GM12878 (cell line): ENCODE measurements around the gene STOML2. TPM values are rescaled to one million over a fixed set of nuclear protein-coding genes. Genes with fewer than 3 reads are reported as not detected.

Source experiments
- ATF7 ChIP-seq: fragments of 450-650 bp; IDR thresholded peaks from 2 replicates; pipeline ENCODE4 v1.6.1; 2016; ENCODE audit warnings: low read depth, mild to moderate bottlenecking
- CHD1 ChIP-seq: IDR thresholded peaks from 2 replicates; pipeline ENCODE4 v1.6.1; 2012; ENCODE audit warnings: low read depth, low read length, improper control_type of control experiment
- CHD2 ChIP-seq: IDR thresholded peaks from 2 replicates; pipeline ENCODE4 v1.6.1; 2011; ENCODE audit warnings: low read depth, low read length, improper control_type of control experiment, borderline replicate concordance
- EZH2 ChIP-seq: IDR thresholded peaks from 2 replicates; pipeline ENCODE4 v1.6.1; 2012; ENCODE audit warnings: low read depth, mild to moderate bottlenecking, control low read depth, inconsistent platforms, low read length, borderline replicate concordance; ENCODE audit not compliant: control insufficient read depth
- GABPA ChIP-seq: IDR thresholded peaks from 2 replicates; pipeline ENCODE4 v1.6.1; 2014; ENCODE audit warnings: antibody characterized with exemption, low read depth, mild to moderate bottlenecking, inconsistent platforms
- IKZF1 ChIP-seq: fragments of 450-650 bp; conservative IDR thresholded peaks from 2 replicates; pipeline ENCODE4 v1.6.1; 2017; ENCODE audit warnings: antibody characterized with exemption, mild to moderate bottlenecking
- KAT2A ChIP-seq: conservative IDR thresholded peaks from 2 replicates; pipeline ENCODE4 v1.6.1; 2011; ENCODE audit warnings: low read depth, low read length; ENCODE audit not compliant: control insufficient read depth
- NFYA ChIP-seq: IDR thresholded peaks from 2 replicates; pipeline ENCODE4 v1.6.1; 2011; ENCODE audit warnings: low read depth, mild to moderate bottlenecking, low read length, improper control_type of control experiment, borderline replicate concordance
- NR2C1 ChIP-seq: fragments of 450-650 bp; IDR thresholded peaks from 2 replicates; pipeline ENCODE4 v1.6.1; 2017; ENCODE audit warnings: antibody characterized with exemption, mild to moderate bottlenecking, moderate library complexity
- SPI1 ChIP-seq: IDR thresholded peaks from 2 replicates; pipeline ENCODE4 v1.6.1; 2011; ENCODE audit warnings: low read depth, mild to moderate bottlenecking, low read length, moderate library complexity, borderline replicate concordance; ENCODE audit not compliant: insufficient read depth
- SREBF1 ChIP-seq: IDR thresholded peaks from 2 replicates; pipeline ENCODE4 v1.6.1; 2012; ENCODE audit warnings: mild to moderate bottlenecking, low read length
- YY1 ChIP-seq: IDR thresholded peaks from 2 replicates; pipeline ENCODE4 v1.6.1; 2011; ENCODE audit warnings: low read depth, mild to moderate bottlenecking, low read length
- polyA plus RNA-seq, 11 experiments: library from polyadenylated mRNA; depleted of rRNA in 4 of 11; unstranded in 6 of 11; stranded (reverse) in 5 of 11; fragments of >200 nt; fragmentation: Nextera tagmentation in 4 of 11; fragmentation: Illumina TruSeq in 1 of 11; extraction: Ambion mirVana in 4 of 11; extraction: Trizol in 1 of 11; gene quantifications; 1 replicate in 1 of 11; 2 replicates in 10 of 11; pipeline versions ENCODE4 v1.2.1 to v1.2.3, GENCODE V29; 2011 to 2016; ENCODE audit warnings: inconsistent platforms in 2 of 11, missing spikeins in 2 of 11, low read depth in 1 of 11
- total RNA-seq, 4 experiments: library from RNA; depleted of rRNA in 3 of 4; stranded (reverse); fragments of >200 nt in 3 of 4; fragmentation: Illumina TruSeq in 1 of 4; extraction: Trizol in 1 of 4; gene quantifications; 2 replicates each; pipeline versions ENCODE4 v1.2.1 to v1.2.3, GENCODE V29; 2013 to 2021
- TF ChIP-seq, protein P1 (sequence below): fragments of 450-650 bp; IDR thresholded peaks from 2 replicates; pipeline ENCODE4 v1.6.1; 2017; ENCODE audit warnings: mild to moderate bottlenecking, moderate library complexity
- TF ChIP-seq, protein P2 (sequence below): IDR thresholded peaks from 2 replicates; pipeline ENCODE4 v1.6.1; 2011; ENCODE audit warnings: borderline replicate concordance, low read depth, mild to moderate bottlenecking, moderate library complexity, mixed read lengths, low read length; ENCODE audit not compliant: insufficient read depth; ENCODE audit errors: extremely low read length
- TF ChIP-seq, protein P3 (sequence below): fragments of 450-650 bp; IDR thresholded peaks from 2 replicates; pipeline ENCODE4 v1.6.1; 2018; ENCODE audit warnings: borderline replicate concordance, mild to moderate bottlenecking; ENCODE audit not compliant: partially characterized antibody
- TF ChIP-seq, protein P4 (sequence below): fragments of 450-650 bp; IDR thresholded peaks from 2 replicates; pipeline ENCODE4 v1.6.1; 2018; ENCODE audit warnings: mild to moderate bottlenecking, low read depth, moderate library complexity; ENCODE audit not compliant: partially characterized antibody
- TF ChIP-seq, protein P5 (sequence below): fragments of 450-650 bp; IDR thresholded peaks from 2 replicates; pipeline ENCODE4 v1.6.1; 2016; ENCODE audit warnings: mild to moderate bottlenecking

Gene STOML2
- total and polyA plus RNA-seq, 10 of the 15 experiments (the other 5 are each of a cell fraction or from before 2014, with no cell fraction given) = 112 to 284 (median 207) TPM

DNA sequence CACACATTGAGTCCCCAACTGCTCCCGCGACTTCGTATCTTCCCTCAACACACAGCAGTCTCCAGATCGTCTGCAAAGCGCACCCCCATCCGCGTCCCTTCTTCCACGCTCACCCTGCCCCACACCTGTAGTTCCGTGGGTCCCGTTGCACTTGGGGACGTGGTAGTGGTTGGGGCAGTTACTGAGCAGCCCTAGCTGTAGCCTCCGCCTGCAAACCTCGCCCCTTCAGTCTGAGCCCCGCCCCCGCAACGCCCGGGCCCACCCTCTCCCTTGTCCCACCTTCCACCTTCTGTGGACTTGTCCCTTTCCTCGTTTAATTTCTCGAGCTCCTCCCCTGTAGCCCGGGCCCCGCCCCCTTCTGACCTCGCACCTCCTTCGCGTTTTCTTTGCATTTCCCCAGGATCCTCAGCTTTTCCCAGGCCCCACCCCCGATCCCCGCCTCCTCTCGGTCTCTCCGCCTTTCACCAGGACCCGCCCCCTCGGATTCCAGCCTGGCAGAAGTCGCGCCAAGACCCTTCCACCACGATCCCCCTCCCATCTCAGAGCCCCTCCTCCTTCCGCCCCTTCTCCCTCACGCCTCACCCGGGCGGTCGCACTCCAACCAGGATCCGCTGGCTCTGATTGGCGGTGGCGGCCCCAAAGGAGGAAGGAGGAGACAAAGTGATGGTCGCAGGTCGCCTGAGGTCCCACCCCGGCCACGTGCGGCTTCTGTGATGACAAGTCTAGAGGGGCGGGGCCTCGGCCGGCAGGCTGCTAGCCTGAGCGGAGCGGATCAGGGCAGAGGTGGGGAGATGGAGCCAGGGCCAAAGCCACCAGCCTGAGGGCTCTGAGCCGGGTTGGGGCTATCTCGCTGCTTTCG lies 13.0 kb upstream of the STOML2 start, which contains the start of gene ATOSB (continued):
- TF ChIP-seq, protein P1, sequence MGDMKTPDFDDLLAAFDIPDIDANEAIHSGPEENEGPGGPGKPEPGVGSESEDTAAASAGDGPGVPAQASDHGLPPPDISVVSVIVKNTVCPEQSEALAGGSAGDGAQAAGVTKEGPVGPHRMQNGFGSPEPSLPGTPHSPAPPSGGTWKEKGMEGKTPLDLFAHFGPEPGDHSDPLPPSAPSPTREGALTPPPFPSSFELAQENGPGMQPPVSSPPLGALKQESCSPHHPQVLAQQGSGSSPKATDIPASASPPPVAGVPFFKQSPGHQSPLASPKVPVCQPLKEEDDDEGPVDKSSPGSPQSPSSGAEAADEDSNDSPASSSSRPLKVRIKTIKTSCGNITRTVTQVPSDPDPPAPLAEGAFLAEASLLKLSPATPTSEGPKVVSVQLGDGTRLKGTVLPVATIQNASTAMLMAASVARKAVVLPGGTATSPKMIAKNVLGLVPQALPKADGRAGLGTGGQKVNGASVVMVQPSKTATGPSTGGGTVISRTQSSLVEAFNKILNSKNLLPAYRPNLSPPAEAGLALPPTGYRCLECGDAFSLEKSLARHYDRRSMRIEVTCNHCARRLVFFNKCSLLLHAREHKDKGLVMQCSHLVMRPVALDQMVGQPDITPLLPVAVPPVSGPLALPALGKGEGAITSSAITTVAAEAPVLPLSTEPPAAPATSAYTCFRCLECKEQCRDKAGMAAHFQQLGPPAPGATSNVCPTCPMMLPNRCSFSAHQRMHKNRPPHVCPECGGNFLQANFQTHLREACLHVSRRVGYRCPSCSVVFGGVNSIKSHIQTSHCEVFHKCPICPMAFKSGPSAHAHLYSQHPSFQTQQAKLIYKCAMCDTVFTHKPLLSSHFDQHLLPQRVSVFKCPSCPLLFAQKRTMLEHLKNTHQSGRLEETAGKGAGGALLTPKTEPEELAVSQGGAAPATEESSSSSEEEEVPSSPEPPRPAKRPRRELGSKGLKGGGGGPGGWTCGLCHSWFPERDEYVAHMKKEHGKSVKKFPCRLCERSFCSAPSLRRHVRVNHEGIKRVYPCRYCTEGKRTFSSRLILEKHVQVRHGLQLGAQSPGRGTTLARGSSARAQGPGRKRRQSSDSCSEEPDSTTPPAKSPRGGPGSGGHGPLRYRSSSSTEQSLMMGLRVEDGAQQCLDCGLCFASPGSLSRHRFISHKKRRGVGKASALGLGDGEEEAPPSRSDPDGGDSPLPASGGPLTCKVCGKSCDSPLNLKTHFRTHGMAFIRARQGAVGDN = no peak
- no peak for TF ChIP-seq EZH2
- TF ChIP-seq, protein P2, sequence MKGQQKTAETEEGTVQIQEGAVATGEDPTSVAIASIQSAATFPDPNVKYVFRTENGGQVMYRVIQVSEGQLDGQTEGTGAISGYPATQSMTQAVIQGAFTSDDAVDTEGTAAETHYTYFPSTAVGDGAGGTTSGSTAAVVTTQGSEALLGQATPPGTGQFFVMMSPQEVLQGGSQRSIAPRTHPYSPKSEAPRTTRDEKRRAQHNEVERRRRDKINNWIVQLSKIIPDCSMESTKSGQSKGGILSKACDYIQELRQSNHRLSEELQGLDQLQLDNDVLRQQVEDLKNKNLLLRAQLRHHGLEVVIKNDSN = peak; percentile 84
- no peak; the same call in 1 of the 2 replicates for TF ChIP-seq CHD2
- no peak for TF ChIP-seq SPI1
- TF ChIP-seq SREBF1 = no peak
- TF ChIP-seq NR2C1 = no peak
- TF ChIP-seq KAT2A = no peak
- TF ChIP-seq, protein P3, sequence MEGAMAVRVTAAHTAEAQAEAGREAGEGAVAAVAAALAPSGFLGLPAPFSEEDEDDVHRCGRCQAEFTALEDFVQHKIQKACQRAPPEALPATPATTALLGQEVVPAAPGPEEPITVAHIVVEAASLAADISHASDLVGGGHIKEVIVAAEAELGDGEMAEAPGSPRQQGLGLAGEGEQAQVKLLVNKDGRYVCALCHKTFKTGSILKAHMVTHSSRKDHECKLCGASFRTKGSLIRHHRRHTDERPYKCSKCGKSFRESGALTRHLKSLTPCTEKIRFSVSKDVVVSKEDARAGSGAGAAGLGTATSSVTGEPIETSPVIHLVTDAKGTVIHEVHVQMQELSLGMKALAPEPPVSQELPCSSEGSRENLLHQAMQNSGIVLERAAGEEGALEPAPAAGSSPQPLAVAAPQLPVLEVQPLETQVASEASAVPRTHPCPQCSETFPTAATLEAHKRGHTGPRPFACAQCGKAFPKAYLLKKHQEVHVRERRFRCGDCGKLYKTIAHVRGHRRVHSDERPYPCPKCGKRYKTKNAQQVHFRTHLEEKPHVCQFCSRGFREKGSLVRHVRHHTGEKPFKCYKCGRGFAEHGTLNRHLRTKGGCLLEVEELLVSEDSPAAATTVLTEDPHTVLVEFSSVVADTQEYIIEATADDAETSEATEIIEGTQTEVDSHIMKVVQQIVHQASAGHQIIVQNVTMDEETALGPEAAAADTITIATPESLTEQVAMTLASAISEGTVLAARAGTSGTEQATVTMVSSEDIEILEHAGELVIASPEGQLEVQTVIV = no peak
- TF ChIP-seq GABPA = no peak
- no peak for TF ChIP-seq IKZF1
- TF ChIP-seq, protein P4, sequence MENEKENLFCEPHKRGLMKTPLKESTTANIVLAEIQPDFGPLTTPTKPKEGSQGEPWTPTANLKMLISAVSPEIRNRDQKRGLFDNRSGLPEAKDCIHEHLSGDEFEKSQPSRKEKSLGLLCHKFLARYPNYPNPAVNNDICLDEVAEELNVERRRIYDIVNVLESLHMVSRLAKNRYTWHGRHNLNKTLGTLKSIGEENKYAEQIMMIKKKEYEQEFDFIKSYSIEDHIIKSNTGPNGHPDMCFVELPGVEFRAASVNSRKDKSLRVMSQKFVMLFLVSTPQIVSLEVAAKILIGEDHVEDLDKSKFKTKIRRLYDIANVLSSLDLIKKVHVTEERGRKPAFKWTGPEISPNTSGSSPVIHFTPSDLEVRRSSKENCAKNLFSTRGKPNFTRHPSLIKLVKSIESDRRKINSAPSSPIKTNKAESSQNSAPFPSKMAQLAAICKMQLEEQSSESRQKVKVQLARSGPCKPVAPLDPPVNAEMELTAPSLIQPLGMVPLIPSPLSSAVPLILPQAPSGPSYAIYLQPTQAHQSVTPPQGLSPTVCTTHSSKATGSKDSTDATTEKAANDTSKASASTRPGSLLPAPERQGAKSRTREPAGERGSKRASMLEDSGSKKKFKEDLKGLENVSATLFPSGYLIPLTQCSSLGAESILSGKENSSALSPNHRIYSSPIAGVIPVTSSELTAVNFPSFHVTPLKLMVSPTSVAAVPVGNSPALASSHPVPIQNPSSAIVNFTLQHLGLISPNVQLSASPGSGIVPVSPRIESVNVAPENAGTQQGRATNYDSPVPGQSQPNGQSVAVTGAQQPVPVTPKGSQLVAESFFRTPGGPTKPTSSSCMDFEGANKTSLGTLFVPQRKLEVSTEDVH = no peak
- no peak for TF ChIP-seq NFYA
- TF ChIP-seq YY1 = no peak
- TF ChIP-seq, protein P5, sequence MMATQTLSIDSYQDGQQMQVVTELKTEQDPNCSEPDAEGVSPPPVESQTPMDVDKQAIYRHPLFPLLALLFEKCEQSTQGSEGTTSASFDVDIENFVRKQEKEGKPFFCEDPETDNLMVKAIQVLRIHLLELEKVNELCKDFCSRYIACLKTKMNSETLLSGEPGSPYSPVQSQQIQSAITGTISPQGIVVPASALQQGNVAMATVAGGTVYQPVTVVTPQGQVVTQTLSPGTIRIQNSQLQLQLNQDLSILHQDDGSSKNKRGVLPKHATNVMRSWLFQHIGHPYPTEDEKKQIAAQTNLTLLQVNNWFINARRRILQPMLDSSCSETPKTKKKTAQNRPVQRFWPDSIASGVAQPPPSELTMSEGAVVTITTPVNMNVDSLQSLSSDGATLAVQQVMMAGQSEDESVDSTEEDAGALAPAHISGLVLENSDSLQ = peak; percentile 89
- no peak for TF ChIP-seq CHD1
- TF ChIP-seq ATF7 = no peak
